Stomach (tissue), 9 donors: ENCODE measurements around the gene NCKAP1. TPM values are rescaled to one million over a fixed set of nuclear protein-coding genes. Genes with fewer than 3 reads are reported as not detected.

Experiments used
- DNase-seq, 2 donors: peaks; one replicate each; pipeline versions ENCODE4 v3.0.0 to v3.0.0-alpha.2; 2013 to 2019
- H3K27ac ChIP-seq, 5 donors: fragments of 200-600 bp in 4 of 5; sonication (generic) in 4 of 5; one replicate each; pipeline ENCODE4 v1.5.1; 2013 to 2019; ENCODE audit warnings: mild to moderate bottlenecking in 1 of 5, moderate library complexity in 1 of 5
- H3K27me3 ChIP-seq, 3 donors: fragments of 200-600 bp; sonication (generic); one replicate each; pipeline ENCODE4 v1.5.1; 2017 to 2019; ENCODE audit warnings: mixed run types in 1 of 3
- H3K36me3 ChIP-seq, 4 donors: fragments of 200-600 bp; sonication (generic); 1 replicate in 3 of 4; 2 replicates in 1 of 4; pipeline ENCODE4 v1.5.1; 2016 to 2019
- H3K4me1 ChIP-seq, 4 donors: fragments of 200-600 bp; sonication (generic); one replicate each; pipeline ENCODE4 v1.5.1; 2016 to 2019
- H3K4me3 ChIP-seq, 4 donors: fragments of 200-600 bp; sonication (generic) in 3 of 4; one replicate each; pipeline ENCODE4 v1.5.1; 2016 to 2019; ENCODE audit warnings: mild to moderate bottlenecking in 1 of 4
- H3K9me3 ChIP-seq, 4 donors: fragments of 200-600 bp; sonication (generic); one replicate each; pipeline ENCODE4 v1.5.1; 2016 to 2019
- CTCF ChIP-seq, 7 experiments: fragments of 450-650 bp in 4 of 7; fragments of 200-600 bp in 3 of 7; sonication (generic) in 3 of 7; IDR thresholded peaks; one replicate each; pipeline ENCODE4 v1.5.1; 2016 to 2019; ENCODE audit warnings: antibody characterized with exemption in 7 of 7, control low read depth in 2 of 7, mild to moderate bottlenecking in 1 of 7
- EP300 ChIP-seq: sonication (generic); formaldehyde crosslinking; IDR thresholded peaks from one replicate; pipeline ENCODE4 v1.6.1; 2017; ENCODE audit warnings: antibody characterized with exemption
- POLR2A ChIP-seq, 4 donors: fragments of 450-650 bp; IDR thresholded peaks; one replicate each; pipeline ENCODE4 v1.6.1; 2016; ENCODE audit warnings: antibody characterized with exemption in 4 of 4, control low read depth in 2 of 4, mild to moderate bottlenecking in 1 of 4, moderate library complexity in 1 of 4
- POLR2AphosphoS5 ChIP-seq, 3 donors: sonication (generic); formaldehyde crosslinking; IDR thresholded peaks; one replicate each; pipeline ENCODE4 v1.6.1; 2016; ENCODE audit warnings: antibody characterized with exemption in 3 of 3
- WGBS, 5 donors: extraction: QIAGEN DNeasy Blood & Tissue Kit in 3 of 5; methylation state at CpG; one replicate each; pipeline versions ENCODE4 v1.1.5 to v1.1.7; 2013 to 2018; 5-methylcytosine and 5-hydroxymethylcytosine counted together
- intact Hi-C: fragments of 100-400 bp; cut with DNase I; formaldehyde crosslinking; loops from one replicate; pipeline ENCODE4 v1.15.1; 2023; ENCODE audit warnings: low total_unique reads
- polyA plus RNA-seq, 3 donors: library from polyadenylated mRNA; stranded (reverse); fragments of 200-250 nt; gene quantifications; one replicate each; pipeline ENCODE4 v1.2.3, GENCODE V29; 2013
- total RNA-seq, 5 donors: library from RNA; depleted of rRNA; stranded (reverse); fragments of >200 nt; gene quantifications; one replicate each; pipeline versions ENCODE4 v1.1.0 to v1.2.3, GENCODE V29; 2014 to 2016
- donor health status: healthy with polysubstance abuse.
- donor health status: Bipolar disorder and iron deficiency.
- donor health status: healthy.

NCKAP1 gene
- total and polyA plus RNA-seq, 8 donors = 13.0 to 262 (median 68.8) TPM

GRCh38 chr2:183034806-183035205 lies 3.5 kb downstream of the NCKAP1 start:
- intact Hi-C loops = no loop called here
- Histone ChIP-seq H3K36me3 (no peaks in the 10 kb centered on the region), H3K27ac (peak overlapping the region in 2 of 5 donors; percentile 5 to 99), H3K4me3 (peak overlapping the region in 1 of 4 donors; percentile 65), H3K9me3 (no peaks in the 10 kb centered on the region), H3K4me1 (peaks cover 25 to 82% (median 56%) of the 10 kb centered on the region in 4 donors), H3K27me3 (peaks cover 0 to 12% (median 3%) of the 10 kb centered on the region in 3 donors)
- 92 to 98% (median 96%) methylated on average over 1 of the region's 1 CpG for WGBS, 5 donors
- DNase-seq = no peak
- no peak for TF ChIP-seq POLR2AphosphoS5 (IDR thresholded peaks at IDR 0.05)
- no peak for TF ChIP-seq POLR2A (IDR thresholded peaks at IDR 0.05)
- TF ChIP-seq CTCF (IDR thresholded peaks at IDR 0.05) = no peak
- no peak for TF ChIP-seq EP300

GRCh38 chr2:183033951-183034350 lies 4.3 kb downstream of the NCKAP1 start:
- peaks cover 22 to 83% (median 57%) of the 10 kb centered on the region in 4 donors for H3K4me1 ChIP-seq
- no peak for DNase-seq
- H3K4me3 ChIP-seq = no peak overlapping the region
- H3K36me3 ChIP-seq = no peaks in the 10 kb centered on the region
- 53 to 68% (median 62%) methylated on average over 1 of the region's 1 CpG for WGBS, 5 donors
- peaks cover 0 to 12% (median 3%) of the 10 kb centered on the region in 3 donors for H3K27me3 ChIP-seq
- intact Hi-C loops = no loop called here
- TF ChIP-seq POLR2AphosphoS5 (IDR thresholded peaks at IDR 0.05) = no peak
- TF ChIP-seq CTCF (IDR thresholded peaks at IDR 0.05) = no peak
- no peak for TF ChIP-seq EP300
- no peak for TF ChIP-seq POLR2A (IDR thresholded peaks at IDR 0.05)
- no peaks in the 10 kb centered on the region for H3K9me3 ChIP-seq
- peak overlapping the region in 2 of 5 donors; percentile 5 to 29 for H3K27ac ChIP-seq

GRCh38 chr2:183031911-183032794 lies 6.1 kb downstream of the NCKAP1 start:
- TF ChIP-seq EP300 (no peak), POLR2AphosphoS5 (IDR thresholded peaks at IDR 0.05) (no peak), CTCF (IDR thresholded peaks at IDR 0.05) (no peak), POLR2A (IDR thresholded peaks at IDR 0.05) (no peak)
- peaks cover 11 to 97% (median 59%) of the 10 kb centered on the region in 4 donors for H3K4me1 ChIP-seq
- H3K27me3 ChIP-seq = no peaks in the 10 kb centered on the region
- no peaks in the 10 kb centered on the region for H3K9me3 ChIP-seq
- 78 to 81% (median 80%) methylated on average over 4 of the region's 4 CpGs for WGBS, 5 donors
- intact Hi-C loops = no loop called here
- peak overlapping the region in 2 of 5 donors; percentile 0 to 15 for H3K27ac ChIP-seq
- DNase-seq = no peak
- no peak overlapping the region for H3K4me3 ChIP-seq
- H3K36me3 ChIP-seq = no peaks in the 10 kb centered on the region

- Histone ChIP-seq H3K9me3 (no peaks in the 10 kb centered on the region), H3K4me3 (no peak overlapping the region), H3K27ac (no peak overlapping the region), H3K27me3 (no peaks in the 10 kb centered on the region), H3K36me3 (no peaks in the 10 kb centered on the region), H3K4me1 (peaks cover 9 to 94% (median 54%) of the 10 kb centered on the region in 4 donors)
- no peak for DNase-seq
- no peak for TF ChIP-seq CTCF (IDR thresholded peaks at IDR 0.05)
- no peak for TF ChIP-seq POLR2AphosphoS5 (IDR thresholded peaks at IDR 0.05)
- TF ChIP-seq POLR2A (IDR thresholded peaks at IDR 0.05) = no peak
- TF ChIP-seq EP300 = no peak
- intact Hi-C loops = no loop called here
- WGBS, 5 donors = 83 to 93% (median 88%) methylated on average over 2 of the region's 2 CpGs
Observed at GRCh38 chr2:183029219-183029618, 9.0 kb downstream of the NCKAP1 start.
